Measurements from ENCODE around the gene TNPO3. TPM values are rescaled to one million over a fixed set of nuclear protein-coding genes. Genes with fewer than 3 reads are reported as not detected.

TNPO3 gene
- total and polyA plus RNA-seq, 4 donors = 12.3 to 45.9 (median 25.9) TPM

DNA sequence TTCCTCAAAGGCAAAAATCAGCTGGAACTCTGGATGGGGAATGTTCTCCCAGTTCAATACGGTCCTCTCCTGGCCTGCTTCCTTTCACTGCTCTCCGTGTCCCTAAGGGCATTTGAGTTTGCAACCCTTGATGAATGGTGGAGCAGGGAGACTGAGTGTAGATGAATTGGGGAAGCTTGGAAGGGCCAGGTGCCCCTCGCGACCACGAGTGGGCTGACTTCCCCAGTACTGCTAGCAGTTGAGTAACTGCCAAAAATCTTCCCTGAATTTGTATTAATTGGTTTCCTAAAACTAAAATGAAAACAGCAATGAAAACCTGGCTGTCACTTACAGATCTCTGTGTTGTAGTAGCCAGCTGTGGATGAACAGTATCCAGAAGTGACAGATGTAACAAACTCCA is 103.6 kb downstream of the TNPO3 start:
- no peak overlapping the region for H3K4me3 ChIP-seq
- TF ChIP-seq CTCF (IDR thresholded peaks at IDR 0.05; ENCODE audit: control extremely low read depth, extremely low read depth) = no peak
- no peak overlapping the region for H3K9ac ChIP-seq (ENCODE audit: insufficient read depth in 1 of 2, low read length in 2 of 2)
- DNase-seq (no peak), ATAC-seq (ENCODE audit: insufficient read depth, low FRiP score) (no peak)
- no peak overlapping the region for H3K27ac ChIP-seq (ENCODE audit: low read depth in 1 of 2, low read length in 1 of 2)
- peaks cover 3 to 17% (median 8%) of the 10 kb centered on the region in 4 donors for H3K36me3 ChIP-seq (ENCODE audit: control insufficient read depth in 4 of 4, insufficient read depth in 4 of 4, low read length in 4 of 4)
- 44 to 70% methylated on average over 5 of the region's 5 CpGs for WGBS, 2 donors
- H3K27me3 ChIP-seq (ENCODE audit: control insufficient read depth in 3 of 3, insufficient read depth in 3 of 3, low read length in 2 of 3) = no peaks in the 10 kb centered on the region
- no peaks in the 10 kb centered on the region for H3K9me3 ChIP-seq (ENCODE audit: control insufficient read depth in 4 of 4, insufficient read depth in 3 of 4, low read length in 3 of 4)
- peaks cover 0 to 9% (median 0%) of the 10 kb centered on the region in 5 donors for H3K4me1 ChIP-seq (ENCODE audit: control insufficient read depth in 5 of 5, insufficient read depth in 5 of 5, low read length in 5 of 5)

GRCh38 chr7:128948976-128949760 is 105.7 kb downstream of the TNPO3 start:
- Histone ChIP-seq H3K27me3 (ENCODE audit: control insufficient read depth in 3 of 3, insufficient read depth in 3 of 3, low read length in 2 of 3) (no peaks in the 10 kb centered on the region), H3K9me3 (ENCODE audit: control insufficient read depth in 4 of 4, insufficient read depth in 3 of 4, low read length in 3 of 4) (no peaks in the 10 kb centered on the region), H3K4me1 (ENCODE audit: control insufficient read depth in 5 of 5, insufficient read depth in 5 of 5, low read length in 5 of 5) (peaks cover 0 to 9% (median 0%) of the 10 kb centered on the region in 5 donors), H3K9ac (ENCODE audit: insufficient read depth in 1 of 2, low read length in 2 of 2) (no peak overlapping the region), H3K27ac (ENCODE audit: low read depth in 1 of 2, low read length in 1 of 2) (no peak overlapping the region), H3K4me3 (no peak overlapping the region), H3K36me3 (ENCODE audit: control insufficient read depth in 4 of 4, insufficient read depth in 4 of 4, low read length in 4 of 4) (peaks cover 0 to 9% (median 5%) of the 10 kb centered on the region in 4 donors)
- ATAC-seq (ENCODE audit: insufficient read depth, low FRiP score) = no peak
- TF ChIP-seq CTCF (IDR thresholded peaks at IDR 0.05; ENCODE audit: control extremely low read depth, extremely low read depth) = no peak
- no peak for DNase-seq
- 73 to 88% methylated on average over 4 of the region's 4 CpGs for whole genome bisulfite sequencing, 2 donors

GRCh38 chr7:128948312-128948973 is 106.5 kb downstream of the TNPO3 start:
- no peak for ATAC-seq (ENCODE audit: insufficient read depth, low FRiP score)

More at GRCh38 chr7:128948312-128948973, 106.5 kb downstream of the TNPO3 start:
- Histone ChIP-seq H3K4me3 (no peak overlapping the region), H3K9ac (ENCODE audit: insufficient read depth in 1 of 2, low read length in 2 of 2) (no peak overlapping the region), H3K9me3 (ENCODE audit: control insufficient read depth in 4 of 4, insufficient read depth in 3 of 4, low read length in 3 of 4) (no peaks in the 10 kb centered on the region), H3K36me3 (ENCODE audit: control insufficient read depth in 4 of 4, insufficient read depth in 4 of 4, low read length in 4 of 4) (peaks cover 0 to 6% (median 3%) of the 10 kb centered on the region in 4 donors), H3K27me3 (ENCODE audit: control insufficient read depth in 3 of 3, insufficient read depth in 3 of 3, low read length in 2 of 3) (no peaks in the 10 kb centered on the region), H3K4me1 (ENCODE audit: control insufficient read depth in 5 of 5, insufficient read depth in 5 of 5, low read length in 5 of 5) (peaks cover 0 to 9% (median 0%) of the 10 kb centered on the region in 5 donors), H3K27ac (ENCODE audit: low read depth in 1 of 2, low read length in 1 of 2) (no peak overlapping the region)
- no peak for TF ChIP-seq CTCF (IDR thresholded peaks at IDR 0.05; ENCODE audit: control extremely low read depth, extremely low read depth)
- no peak for DNase-seq
- 49 to 79% methylated on average over 12 of the region's 12 CpGs for WGBS, 2 donors
